ENCODE data around the gene ZNF350. TPM values are rescaled to one million over a fixed set of nuclear protein-coding genes. Genes with fewer than 3 reads are reported as not detected.
"Not testable (repeated sequence)": the region's sequence is repeated elsewhere in the genome, so short reads cannot be mapped to it uniquely, and the experiment has no call there.

Gene ZNF350
- 4.7 TPM for polyA plus RNA-seq (2013, experiment 1 of 2; ENCODE audit: insufficient read length)
- 4.4 TPM for polyA plus RNA-seq (2013, experiment 2 of 2; ENCODE audit: insufficient read length)

DNA sequence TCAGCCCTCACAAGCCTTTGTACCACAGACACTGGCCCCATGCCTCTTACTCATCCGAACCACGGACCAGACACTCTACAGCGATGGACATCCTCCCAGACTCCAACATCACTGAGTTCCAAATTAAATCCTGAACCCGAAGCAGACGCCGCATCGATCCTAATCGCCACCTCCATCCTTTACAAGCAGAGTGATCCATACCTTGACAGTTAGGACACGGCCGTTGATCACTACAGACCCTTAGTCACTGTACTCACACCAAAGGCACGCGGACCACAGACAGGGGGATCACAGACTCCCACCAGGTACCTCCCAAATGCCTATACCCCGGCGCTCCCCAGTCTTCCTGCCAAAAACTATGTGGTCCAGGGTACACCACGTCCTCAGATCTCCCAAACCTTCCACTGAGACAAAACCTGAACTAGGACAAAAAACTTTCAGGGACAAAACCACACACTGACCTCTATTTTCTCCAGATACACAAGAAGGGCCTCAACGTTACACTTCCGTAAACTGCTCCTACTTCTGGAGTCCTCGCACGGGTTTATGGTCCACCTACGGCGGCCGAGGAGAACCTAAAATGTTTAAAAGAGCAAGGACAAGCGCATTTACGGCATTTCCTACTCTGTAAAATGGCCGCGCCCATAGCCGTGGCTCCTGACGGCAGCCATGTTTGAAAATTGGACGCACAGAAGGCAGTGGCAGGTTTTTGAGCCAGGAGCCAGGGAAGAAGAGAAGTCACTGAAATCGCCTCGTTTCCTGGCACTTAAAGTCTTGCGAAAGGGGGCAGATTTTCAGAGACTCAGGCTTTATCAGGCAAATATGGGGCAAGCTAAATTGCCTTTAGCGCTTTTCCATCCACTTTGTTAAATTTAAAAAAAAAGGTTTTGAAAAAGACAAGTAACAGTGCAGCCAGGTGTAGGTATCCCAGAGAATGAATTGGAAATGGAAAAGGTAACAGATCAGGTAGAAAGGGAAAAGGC lies at the start of gene ZNF350:
TSS of gene ZNF350 (minus strand) at position 532 of the 983 bp plus-strand sequence. CDS start 12,480 bp downstream, outside the sequence.
- peak; percentile 96 for DNase-seq

DNA sequence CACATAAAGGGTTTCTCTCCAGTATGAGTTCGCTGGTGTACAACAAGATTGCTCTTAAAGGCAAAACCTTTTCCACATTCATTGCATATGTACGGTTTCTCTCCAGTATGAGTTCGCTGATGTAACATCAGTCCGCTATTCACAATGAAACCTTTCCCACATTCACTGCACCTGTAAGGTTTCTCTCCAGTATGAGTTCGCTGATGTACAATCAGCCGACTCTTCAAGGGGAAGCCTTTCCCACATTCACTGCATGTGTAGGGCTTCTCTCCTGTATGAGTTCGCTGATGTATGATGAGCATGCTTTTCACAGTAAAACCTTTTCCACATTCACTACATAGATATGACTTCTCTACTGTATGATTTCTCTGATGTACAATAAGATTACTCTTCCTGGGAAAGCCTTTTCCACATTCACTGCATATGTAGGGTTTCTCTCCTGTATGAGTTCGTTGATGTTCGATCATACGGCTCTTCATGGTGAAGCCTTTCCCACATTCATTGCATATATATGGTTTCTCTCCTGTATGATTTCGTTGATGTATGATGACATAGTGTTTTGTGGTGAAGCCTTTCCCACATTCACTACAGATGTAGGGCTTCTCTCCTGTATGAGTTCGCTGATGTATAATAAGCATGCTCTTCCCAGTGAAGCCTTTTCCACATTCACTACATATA lies 47.5 kb upstream of the ZNF350 start:
- DNase-seq = no peak

DNA sequence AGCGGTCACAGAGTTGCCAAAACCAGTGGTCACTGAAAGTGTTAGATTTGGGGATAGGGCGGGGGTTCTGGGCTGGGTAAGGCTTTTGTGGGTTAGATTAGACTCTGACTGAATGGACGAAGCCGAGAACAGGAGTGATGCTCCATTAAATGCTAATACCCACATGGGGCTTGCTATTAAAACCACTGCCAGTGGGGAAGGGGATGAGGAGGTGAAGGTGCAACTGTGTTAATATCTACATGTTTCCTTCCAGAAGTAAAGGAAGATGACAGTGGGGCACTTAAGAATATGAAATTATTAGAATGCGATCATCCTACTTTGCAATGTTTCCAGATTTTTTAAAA lies 42.1 kb upstream of the ZNF350 start:
- no peak for DNase-seq

DNA sequence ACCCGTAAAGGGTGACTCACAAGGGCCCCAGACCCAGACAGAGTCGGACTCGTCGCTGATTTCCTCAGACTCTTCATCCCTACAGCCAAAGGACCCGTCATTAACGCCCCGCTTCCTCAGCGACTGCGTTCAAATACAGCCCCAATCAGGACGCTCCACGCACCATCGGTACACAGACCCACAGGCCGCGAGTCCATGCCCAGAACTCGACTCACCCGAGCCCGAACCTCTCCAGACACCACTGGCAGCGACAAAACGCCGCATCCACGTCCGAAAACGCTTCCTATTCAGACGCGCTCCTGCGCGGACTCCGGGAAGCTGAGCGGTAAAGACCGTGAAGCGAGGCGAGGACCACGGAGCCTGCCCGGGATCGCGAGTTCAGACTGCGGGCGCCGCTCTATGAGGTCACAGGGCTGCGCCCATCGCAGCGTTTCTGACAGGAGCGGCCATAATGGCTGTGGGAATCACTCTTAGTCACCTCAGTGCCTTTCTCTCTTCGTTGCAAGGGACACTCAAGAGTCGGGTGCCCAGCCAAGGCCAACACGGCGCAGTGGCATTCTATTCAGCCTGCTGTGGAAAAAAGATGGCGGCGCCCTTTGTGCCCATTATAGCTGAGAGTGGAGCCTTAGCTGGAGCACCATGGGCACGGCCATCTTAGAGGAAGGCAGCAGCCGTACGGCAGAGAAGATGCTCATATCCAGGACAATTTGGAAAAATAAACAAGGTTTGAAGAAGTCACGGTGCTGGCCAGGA lies 41.6 kb upstream of the ZNF350 start, which contains the start of gene ZNF614:
TSS of gene ZNF614 (minus strand) at position 353 of the 753 bp plus-strand sequence. CDS start 2,634 bp downstream, outside the sequence.
- peak; percentile 90 for DNase-seq

DNA sequence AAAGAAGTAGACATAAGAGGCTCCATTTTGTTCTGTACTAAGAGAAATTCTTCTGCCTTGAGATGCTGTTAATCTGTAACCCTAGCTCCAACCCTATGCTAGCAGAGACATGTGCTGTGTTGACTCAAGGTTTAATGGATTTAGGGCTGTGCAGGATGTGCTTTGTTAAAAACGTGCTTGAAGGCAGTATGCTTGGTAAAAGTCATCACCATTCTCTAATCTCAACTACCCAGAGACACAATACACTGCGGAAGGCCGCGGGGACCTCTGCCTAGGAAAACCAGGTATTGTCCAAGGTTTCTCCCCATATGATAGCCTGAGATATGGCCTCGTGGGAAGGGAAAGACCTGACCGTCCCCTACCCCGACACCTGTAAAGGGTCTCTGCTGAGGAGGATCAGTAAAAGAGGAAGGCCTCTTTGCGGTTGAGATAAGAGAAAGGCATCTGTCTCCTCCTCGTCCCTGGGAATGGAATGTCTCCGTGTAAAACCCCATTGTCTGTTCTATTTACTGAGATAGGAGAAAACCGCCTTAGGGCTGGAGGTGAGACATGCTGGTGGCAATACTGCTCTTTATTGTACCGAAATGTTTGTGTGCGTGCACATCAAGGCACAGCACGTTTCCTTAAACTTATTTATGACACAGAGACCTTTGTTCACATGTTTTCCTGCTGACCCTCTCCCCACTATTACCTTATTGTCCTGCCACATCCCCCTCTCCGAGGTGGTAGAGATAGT lies 39.8 kb upstream of the ZNF350 start:
- not testable (repeated sequence) for DNase-seq

DNA sequence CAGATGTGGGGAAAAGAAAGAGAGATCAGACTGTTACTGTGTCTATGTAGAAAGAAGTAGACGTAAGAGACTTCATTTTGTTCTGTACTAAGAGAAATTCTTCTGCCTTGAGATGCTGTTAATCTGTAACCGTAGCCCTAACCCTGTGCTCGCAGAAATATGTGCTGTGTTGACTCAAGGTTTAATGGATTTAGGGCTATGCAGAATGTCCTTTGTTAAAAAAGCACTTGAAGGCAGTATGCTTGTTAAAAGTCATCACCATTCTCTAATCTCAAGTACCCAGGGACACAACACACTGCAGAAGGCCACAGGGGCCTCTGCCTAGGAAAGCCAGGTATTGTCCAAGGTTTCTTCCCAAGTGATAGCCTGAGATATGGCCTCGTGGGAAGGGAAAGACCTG lies 37.8 kb upstream of the ZNF350 start:
- DNase-seq = not testable (repeated sequence)

DNA sequence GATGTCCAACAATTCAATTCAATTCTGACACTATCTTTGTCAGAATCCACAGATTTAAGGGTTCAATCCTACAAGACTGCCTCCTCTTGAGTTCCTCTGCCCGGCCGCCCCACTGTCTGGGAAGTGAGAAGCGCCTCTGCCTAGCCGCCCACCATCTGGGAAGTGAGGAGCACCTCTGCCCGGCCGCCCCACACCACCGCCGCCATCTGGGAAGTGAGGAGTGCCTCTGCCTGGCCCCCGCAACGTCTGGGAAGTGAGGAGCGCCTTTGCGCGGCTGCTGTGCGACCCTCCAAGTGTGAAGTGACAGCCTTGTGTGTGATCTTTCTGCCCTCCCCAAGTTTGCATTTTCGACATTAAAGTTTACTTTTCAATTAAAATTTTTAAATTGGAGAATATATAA lies 35.6 kb upstream of the ZNF350 start:
- DNase-seq = no peak

DNA sequence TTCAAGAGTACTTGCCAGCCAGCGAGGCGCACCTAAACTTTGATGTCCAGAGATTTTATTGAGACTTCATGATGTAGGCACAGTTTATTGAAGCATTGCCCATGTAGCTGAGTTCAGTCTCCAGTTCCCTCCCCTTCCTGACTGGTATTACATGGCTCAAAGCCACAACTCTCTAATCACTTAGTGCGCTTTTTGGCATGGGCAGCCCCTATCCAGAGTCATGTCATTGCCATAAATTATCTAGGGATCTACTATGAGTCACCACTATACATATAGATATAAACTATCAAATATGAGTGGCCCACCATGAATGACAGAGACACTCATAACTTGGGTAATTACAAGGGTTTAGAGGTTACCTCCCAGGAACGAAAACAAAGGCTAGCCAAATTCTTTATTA lies 33.9 kb upstream of the ZNF350 start:
- DNase-seq = no peak

DNA sequence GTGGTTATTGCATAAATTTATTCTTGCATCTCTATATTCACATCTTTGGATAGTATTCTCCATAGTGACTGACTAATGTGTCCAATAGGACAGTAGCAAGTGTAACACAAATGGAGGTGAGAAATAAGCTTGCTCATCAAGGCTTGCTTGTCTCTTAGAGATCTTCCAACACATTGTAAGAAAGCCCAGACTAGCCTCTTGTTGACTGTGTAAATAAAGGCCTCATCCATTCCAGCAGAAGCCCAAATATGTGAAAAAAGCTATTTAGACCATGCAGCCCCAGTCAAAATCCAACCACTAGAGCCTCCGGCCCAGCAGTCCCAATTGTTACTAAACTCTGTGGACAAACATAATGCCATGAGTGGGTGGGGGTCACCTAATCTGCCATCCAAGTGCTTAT lies 24.0 kb upstream of the ZNF350 start:
- no peak for DNase-seq

DNA sequence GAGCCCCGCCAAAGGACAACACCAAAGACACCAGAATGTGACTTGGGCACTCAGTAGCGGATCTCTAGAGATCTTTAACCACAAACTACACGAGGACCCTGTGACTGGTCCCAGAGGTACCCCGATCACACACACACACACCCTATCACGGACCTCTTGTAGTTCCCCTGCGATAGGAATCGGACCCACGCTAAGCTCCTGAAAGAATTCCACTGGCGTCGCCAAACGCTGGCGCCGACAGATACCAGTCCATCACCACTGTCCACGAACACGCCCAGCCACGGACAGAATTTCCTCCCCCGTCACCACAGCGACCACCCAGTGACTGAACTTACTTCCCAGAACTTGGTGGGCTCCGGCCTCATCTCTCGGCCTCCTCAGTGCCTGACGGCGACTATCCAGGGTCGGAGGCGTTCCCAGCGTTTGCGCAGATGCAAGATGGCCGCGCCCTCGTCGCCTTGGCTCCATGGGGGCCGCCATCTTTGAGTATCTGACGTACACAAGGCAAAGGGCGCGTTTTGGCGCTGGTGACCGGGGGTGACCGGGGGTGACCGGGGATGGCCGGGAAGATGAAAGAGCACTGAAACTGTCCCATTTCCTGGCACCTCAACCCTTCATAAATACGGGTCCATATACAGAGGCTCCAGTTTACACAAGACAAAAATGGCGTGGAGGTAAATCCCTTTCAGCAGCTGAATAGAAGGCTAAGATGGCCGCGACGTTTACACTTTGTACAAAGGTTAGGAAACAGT lies 21.3 kb upstream of the ZNF350 start, which contains the start of gene ZNF615:
TSS of gene ZNF615 (minus strand) at position 406 of the 752 bp plus-strand sequence. CDS start 4,500 bp downstream, outside the sequence.
- DNase-seq = peak; percentile 85

DNA sequence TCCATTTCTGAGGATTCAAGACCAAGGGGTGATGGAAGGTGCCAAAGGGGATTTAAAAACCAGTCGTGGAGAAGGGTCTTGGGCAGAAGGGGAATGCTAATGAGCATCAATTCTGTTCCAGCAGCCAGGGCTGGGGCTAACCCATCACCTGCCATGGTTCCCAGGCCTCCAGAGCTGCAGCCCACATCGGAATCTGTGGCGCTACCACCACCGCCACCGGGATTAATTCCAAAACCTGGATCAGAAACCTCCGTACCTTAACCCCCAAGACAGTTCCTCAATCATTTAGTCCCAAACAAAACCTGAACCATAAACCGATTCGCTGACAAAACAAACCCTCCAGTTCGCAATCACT lies 20.8 kb upstream of the ZNF350 start:
- no peak for DNase-seq

DNA sequence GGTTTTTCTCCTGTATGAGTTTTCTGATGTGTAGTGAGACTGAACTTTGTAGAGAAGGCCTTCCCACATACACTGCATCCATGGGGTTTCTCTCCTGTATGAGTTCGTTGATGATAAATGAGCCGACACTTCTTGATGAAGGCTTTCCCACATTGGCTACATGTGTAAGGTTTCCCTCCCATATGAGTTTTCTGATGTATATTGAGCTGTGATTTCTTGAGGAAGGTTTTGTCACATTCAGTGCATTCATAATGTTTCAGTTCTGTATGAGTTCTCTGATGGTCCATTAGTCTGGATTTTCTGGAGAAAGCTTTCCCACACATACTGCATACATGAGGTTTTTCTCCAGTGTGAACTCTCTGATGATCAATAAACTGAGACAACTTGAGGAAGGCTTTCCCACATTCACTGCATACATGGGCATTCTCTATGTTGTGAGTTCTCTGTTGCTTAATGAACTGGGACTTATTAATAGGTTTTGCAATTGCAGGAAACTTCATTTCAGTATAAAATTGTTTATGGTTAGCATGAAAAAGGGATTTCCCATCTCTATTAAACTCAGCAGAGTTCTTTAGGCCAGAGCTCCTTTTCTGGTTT lies 7.5 kb upstream of the ZNF350 start:
- DNase-seq = peak; percentile 2

DNA sequence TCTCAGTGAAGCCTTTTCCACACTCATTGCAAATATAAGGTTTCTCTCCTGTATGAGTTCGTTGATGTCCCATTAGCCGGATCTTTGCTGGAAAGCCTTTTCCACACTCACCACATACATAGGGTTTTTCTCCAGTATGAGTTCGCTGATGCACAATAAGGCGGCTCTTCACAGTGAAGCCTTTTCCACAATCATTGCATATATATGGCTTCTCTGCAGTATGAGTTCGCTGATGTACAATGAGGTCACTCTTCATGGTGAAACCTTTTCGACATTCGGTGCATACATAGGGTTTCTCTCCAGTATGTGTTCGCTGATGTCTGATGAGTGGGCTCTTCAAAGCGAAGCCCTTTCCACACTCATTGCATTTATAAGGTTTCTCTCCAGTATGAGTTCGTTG lies 6.8 kb upstream of the ZNF350 start:
- no peak for DNase-seq

DNA sequence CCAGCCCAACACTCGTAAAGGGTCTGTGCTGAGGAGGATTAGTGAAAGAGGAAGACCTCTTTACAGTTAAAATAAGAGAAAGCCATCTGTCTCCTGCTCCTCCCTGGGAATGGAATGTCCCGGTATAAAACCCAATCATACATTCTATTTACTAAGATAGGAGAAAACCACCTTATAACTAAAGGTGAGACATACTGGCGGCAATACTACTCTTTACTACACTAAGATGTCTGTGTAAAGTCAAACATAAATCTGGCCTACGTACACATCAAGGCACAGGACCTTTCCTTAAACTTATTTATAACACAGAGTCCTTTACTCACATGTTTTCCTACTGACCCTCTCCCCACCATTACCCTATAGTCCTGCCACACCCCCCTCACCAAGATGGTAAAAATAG lies 3.3 kb downstream of the ZNF350 start:
- no peak for DNase-seq

DNA sequence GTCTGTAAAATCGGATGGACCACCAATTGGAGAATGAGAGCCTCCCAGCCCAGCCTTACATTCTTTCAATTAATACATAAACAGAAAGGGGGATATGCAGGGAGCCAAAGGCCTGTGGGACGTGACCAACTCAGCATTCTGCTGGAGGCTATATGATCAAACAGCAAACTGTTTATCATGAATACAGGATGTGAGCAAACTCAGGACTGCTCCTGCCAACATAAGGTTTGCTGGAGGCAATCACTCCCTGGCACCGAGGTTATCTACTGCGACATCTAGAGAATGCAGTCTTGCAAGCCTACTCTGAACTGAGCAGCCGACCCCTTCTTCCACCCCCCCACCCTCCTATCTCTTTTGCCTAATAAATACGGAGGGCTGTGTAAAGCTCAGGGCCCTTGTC lies 5.7 kb downstream of the ZNF350 start:
- not testable (repeated sequence) for DNase-seq

DNA sequence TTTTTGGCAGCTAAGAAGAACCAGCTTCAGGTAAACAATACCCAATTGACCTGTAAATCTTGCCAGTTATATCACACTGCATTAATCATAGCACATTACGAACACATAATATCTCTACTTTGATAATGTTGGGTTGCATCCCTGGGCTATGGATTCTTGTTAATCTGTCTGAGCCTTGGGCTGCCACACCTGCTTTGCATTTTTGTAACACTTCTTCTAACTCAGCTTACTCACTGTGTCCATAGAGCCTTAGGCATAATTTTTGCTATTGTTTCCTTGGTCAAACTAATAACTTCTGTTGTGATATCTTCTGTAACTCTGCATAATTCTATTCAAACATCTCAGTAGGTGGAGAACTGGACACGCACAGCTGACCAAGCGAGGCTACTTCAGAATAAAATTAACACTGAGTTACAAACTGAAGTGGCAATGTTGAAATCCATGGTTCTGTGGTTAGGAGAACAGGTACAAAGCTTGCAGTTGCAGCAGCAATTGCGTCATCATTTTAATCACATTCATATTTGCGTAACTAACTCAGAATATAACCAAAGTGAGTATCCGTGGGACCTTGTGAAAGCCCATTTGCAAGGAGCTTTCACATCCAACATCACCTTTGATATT lies 6.4 kb downstream of the ZNF350 start:
- DNase-seq = no peak

DNA sequence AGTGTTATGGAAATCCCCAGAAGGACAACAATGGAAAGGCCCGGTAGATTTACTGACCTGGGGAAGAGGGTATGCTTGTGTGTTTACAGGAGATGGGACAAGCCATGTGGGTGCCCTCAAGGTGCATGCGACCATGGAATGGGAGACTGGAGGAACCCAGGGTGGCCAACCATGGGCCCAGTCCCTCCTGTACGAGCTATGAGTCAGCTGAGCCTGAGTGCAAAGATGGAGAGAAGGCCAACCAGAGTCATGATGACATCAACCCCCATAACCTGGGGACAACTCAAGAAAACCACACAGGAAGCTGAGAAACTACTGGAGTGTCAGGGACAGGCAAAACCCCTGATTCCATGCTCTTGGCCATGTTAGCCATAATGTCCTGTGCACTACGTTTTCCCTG lies 7.8 kb downstream of the ZNF350 start:
- DNase-seq = no peak

DNA sequence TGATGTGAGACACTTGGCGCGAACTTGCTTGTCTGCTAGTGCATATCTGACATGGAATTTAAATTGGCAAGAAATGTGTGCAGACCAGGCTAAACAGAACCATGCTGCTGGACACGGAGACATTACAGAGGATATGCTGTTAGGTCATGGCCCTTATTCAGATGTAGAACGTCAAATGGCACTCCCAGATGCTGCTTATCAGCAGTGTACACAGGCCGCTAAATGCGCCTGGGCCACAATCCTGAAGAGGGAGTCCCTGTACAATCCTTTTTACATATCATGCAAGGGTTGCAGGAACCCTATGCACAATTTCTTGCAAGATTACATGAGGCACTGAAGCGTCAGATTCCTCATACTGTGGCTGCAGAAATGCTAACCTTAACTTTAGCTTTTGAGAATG lies 9.3 kb downstream of the ZNF350 start:
- no peak for DNase-seq

DNA sequence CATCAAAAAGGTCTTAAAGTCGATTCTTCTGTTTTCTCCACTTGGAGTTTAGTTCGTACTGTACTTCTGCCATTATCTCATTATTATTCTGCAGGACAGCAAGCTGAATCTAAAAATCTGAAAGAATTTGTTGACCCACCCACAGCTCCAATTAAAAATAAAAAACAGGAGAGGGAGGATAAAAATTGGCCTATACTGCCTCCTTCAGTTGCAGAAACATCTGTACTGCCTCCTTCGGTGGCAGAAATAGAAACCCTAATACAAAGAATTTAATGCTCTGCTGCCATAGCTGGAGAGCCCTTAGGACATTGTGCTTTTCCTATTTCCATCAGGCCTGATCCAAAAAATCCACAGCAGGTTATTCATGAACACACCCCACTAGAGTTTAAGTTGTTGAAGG lies 9.8 kb downstream of the ZNF350 start:
- no peak for DNase-seq

DNA sequence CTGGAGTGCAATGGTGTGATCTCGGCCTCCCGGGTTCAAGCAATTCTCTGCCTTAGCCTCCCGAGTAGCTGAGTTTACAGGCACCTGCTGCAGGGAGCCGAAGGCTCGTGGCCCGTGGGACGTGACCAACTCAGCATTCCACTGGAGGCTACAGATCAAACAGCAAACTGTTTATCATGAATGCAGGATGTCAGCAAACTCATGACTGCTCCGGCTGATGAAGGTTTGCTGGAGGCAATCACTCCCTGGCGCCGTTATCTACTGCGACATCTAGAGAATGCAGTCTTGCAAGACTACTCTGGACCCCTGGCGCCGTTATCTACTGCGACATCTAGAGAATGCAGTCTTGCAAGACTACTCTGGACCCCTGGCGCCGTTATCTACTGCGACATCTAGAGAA lies 10.9 kb downstream of the ZNF350 start:
- not testable (repeated sequence) for DNase-seq

All from fibroblast of skin of back (primary cell).